PFSK-1 (cell line): ENCODE data around the gene TPPP.

Source experiments
- FOXP2 ChIP-seq: optimal IDR thresholded peaks from 2 replicates; pipeline ENCODE3; 2011; ENCODE audit warnings: borderline replicate concordance, control low read depth, inconsistent platforms; ENCODE audit not compliant: insufficient read depth; ENCODE audit errors: extremely low read length, extremely low read depth
- POLR2AphosphoS5 ChIP-seq: IDR thresholded peaks from 2 replicates; pipeline ENCODE4 v1.6.1; 2012; ENCODE audit warnings: low read depth, mild to moderate bottlenecking, control low read depth, low read length, moderate library complexity
- SIN3A ChIP-seq: IDR thresholded peaks from 2 replicates; pipeline ENCODE4 v1.6.1; 2012; ENCODE audit warnings: mild to moderate bottlenecking, low read length, moderate library complexity, borderline replicate concordance; ENCODE audit not compliant: insufficient read depth
- TAF1 ChIP-seq: IDR thresholded peaks from 2 replicates; pipeline ENCODE4 v1.6.1; 2012; ENCODE audit warnings: low read length, control low read depth, borderline replicate concordance; ENCODE audit not compliant: insufficient read depth
- TF ChIP-seq, protein P1 (sequence below), 2 experiments: IDR thresholded peaks; 2 replicates each; pipeline versions ENCODE4 v1.6.1 to v1.8.0; 2011 to 2012; ENCODE audit warnings: low read depth in 2 of 2, low read length in 2 of 2, control low read depth in 1 of 2, inconsistent platforms in 1 of 2, mild to moderate bottlenecking in 1 of 2, moderate library complexity in 1 of 2; ENCODE audit not compliant: insufficient read depth in 1 of 2

The TPPP gene

DNA sequence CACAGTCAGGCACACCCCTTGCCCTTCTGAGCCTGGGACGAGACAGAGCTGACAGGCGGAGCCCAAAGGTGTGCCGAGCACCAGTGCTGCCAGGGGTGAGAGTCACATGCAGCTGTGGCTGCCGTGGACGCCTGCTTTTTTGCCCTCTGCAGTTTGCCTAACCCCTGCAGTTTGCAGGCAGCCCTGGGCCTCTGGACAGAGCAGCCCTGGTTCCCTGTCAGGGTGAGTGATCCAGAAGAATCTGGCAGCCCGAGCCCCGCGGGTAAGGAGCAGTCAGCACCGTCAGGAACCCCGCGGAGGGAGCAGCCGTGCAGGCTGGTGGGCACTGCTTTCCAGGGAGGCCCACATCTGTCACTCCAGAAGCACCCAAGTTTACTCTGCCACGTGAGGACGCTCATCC lies 50.7 kb downstream of the TPPP start:
- TF ChIP-seq SIN3A (no peak), FOXP2 (no peak), TAF1 (no peak), POLR2AphosphoS5 (no peak)
- TF ChIP-seq, protein P1, sequence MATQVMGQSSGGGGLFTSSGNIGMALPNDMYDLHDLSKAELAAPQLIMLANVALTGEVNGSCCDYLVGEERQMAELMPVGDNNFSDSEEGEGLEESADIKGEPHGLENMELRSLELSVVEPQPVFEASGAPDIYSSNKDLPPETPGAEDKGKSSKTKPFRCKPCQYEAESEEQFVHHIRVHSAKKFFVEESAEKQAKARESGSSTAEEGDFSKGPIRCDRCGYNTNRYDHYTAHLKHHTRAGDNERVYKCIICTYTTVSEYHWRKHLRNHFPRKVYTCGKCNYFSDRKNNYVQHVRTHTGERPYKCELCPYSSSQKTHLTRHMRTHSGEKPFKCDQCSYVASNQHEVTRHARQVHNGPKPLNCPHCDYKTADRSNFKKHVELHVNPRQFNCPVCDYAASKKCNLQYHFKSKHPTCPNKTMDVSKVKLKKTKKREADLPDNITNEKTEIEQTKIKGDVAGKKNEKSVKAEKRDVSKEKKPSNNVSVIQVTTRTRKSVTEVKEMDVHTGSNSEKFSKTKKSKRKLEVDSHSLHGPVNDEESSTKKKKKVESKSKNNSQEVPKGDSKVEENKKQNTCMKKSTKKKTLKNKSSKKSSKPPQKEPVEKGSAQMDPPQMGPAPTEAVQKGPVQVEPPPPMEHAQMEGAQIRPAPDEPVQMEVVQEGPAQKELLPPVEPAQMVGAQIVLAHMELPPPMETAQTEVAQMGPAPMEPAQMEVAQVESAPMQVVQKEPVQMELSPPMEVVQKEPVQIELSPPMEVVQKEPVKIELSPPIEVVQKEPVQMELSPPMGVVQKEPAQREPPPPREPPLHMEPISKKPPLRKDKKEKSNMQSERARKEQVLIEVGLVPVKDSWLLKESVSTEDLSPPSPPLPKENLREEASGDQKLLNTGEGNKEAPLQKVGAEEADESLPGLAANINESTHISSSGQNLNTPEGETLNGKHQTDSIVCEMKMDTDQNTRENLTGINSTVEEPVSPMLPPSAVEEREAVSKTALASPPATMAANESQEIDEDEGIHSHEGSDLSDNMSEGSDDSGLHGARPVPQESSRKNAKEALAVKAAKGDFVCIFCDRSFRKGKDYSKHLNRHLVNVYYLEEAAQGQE (IDR thresholded peaks at IDR 0.05; ENCODE audit: insufficient read depth in 1 of 2, low read depth in 2 of 2, low read length in 2 of 2) = no peak

DNA sequence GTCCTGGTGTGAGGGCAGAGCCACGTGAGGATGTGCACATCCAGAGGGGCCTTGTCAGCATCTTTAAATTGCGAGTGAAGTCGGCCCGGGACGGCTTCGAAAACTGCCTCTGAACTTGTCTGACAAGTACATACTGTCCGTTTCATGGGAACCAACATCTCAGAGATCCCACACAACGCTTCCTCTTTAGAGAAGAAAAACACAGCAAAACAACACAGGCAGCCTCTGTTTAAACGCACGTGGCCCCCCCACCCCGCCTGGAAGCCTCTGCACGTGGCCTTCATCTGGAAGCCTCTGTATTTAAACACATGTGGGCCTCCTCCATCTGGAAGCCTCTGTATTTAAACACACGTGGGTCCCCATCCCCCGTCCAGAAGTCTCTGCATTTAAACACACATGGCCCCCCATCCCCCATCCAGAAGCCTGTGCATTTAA lies 51.8 kb downstream of the TPPP start:
- TF ChIP-seq, protein P1 (IDR thresholded peaks at IDR 0.05; ENCODE audit: insufficient read depth in 1 of 2, low read depth in 2 of 2, low read length in 2 of 2) = no peak
- TF ChIP-seq FOXP2 (no peak), TAF1 (no peak), POLR2AphosphoS5 (no peak), SIN3A (no peak)

DNA sequence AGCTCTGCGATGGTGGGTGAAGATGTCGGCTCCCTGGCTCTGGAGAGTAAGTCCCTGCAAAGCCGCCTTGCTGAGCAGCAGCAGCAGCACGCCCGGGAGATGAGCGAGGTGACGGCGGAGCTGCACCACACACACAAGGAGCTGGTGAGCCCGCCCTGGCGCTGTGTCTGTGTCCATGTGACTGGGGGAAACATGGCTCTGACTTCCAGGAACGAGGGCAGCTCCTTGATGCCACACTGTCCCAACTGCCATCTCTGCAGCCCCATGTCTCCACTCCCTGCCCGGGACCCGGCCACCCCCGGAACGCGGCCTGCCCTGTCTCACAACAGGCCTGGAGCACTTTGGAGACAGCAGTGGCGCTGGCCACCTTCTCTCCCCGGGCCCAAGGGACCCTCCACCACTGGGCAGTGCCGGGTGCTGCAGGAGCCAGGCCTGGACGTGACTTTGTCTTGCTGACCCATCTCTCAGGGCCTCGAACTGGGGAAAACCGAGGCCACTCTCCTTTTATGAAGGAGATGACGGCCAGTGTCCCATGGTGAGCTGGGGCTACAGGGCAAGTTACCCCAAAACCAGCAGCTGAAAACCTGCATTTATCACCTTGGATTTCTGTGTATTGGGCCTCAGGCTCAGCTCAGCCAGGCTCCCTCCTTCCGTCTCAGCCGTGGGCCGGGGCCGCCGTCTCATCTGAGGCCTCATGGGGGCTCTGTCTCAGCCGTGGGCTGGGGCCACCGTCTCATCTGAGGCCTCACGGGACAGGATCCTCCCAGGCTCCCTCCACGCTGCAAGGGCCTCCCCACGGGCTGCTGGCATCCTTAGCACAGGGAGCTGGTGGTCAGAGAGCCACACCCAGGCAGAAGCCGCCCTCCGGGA lies 52.5 kb downstream of the TPPP start:
- TF ChIP-seq FOXP2 (no peak), POLR2AphosphoS5 (no peak), SIN3A (no peak), TAF1 (no peak)
- TF ChIP-seq, protein P1 (IDR thresholded peaks at IDR 0.05; ENCODE audit: insufficient read depth in 1 of 2, low read depth in 2 of 2, low read length in 2 of 2) = no peak

DNA sequence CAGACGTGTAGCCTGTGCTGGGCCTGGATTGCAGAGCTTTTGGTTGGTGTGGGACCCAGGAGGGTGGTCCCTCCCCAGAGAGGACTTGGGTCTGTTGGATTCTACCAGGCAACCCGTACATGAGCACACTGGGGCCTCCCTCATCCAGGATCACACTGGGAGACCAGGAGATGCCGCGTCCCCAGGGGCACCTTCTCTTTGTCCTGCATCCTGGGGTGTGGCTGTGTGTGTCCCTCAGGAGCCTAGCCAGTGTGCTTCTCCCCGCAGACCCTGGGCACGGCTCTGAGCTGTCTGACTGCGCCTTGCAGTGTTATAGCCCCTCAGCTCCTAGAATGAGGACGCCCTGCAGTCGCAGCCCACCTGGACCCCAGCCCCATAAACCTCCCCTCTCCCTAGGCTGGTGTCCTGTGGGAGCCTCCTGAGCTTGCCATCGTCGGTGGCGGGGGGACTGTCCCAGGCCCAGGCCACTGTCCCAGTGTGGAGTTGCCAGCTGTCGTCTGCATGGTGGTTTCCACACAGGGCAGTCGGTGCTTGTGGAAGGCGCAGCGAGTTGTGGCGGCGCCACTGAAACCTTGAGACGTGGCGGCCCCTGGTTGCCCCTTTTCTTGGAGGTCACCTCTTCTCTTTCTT lies 53.5 kb downstream of the TPPP start:
- TF ChIP-seq POLR2AphosphoS5 (no peak), TAF1 (no peak), FOXP2 (no peak), SIN3A (no peak)
- TF ChIP-seq, protein P1 (IDR thresholded peaks at IDR 0.05; ENCODE audit: insufficient read depth in 1 of 2, low read depth in 2 of 2, low read length in 2 of 2) = no peak
